Left ventricle myocardium inferior (tissue), 1 donor: ENCODE results near the gene THSD7A. TPM values are rescaled to one million over a fixed set of nuclear protein-coding genes. Genes with fewer than 3 reads are reported as not detected.
A peak's percentile ranks its signal among the peaks of the same experiment; 100 is the strongest.

Source experiments
- DNase-seq: peaks from one replicate; pipeline ENCODE4 v3.0.0-alpha.2; 2020
- H3K27ac ChIP-seq: fragments of 200-600 bp; replicated peaks from 2 replicates; pipeline ENCODE4 v1.8.0; 2021
- H3K27me3 ChIP-seq: fragments of 200-600 bp; 2 replicates; pipeline ENCODE4 v1.8.0; 2021; ENCODE audit warnings: low read depth
- H3K36me3 ChIP-seq: fragments of 200-600 bp; 2 replicates; pipeline ENCODE4 v1.8.0; 2021
- H3K4me1 ChIP-seq: fragments of 200-600 bp; 2 replicates; pipeline ENCODE4 v1.8.0; 2021
- H3K4me3 ChIP-seq: fragments of 200-600 bp; 2 replicates; pipeline ENCODE4 v1.8.0; 2021; ENCODE audit warnings: mild to moderate bottlenecking, moderate library complexity
- H3K9me3 ChIP-seq: fragments of 200-600 bp; replicated peaks from 2 replicates; pipeline ENCODE4 v1.8.0; 2021
- CTCF ChIP-seq: fragments of 200-600 bp; IDR thresholded peaks from 2 replicates; pipeline ENCODE4 v1.8.0; 2021; ENCODE audit warnings: antibody characterized with exemption, mild to moderate bottlenecking, borderline replicate concordance
- intact Hi-C: fragments of 100-400 bp; cut with micrococcal nuclease; formaldehyde crosslinking; loops from one replicate; pipeline ENCODE4 v1.11.0; 2022
- total RNA-seq: library from RNA; stranded (reverse); fragmentation: NEBNext Ultra II Directional; extraction: Animal tissue kit (Norgen Biotek cat#: 25700); gene quantifications from one replicate; pipeline ENCODE4 v1.2.1, GENCODE V29; 2021
- donor health status: DM: no; HTN: yes; CAD: no; lungs with severe emphysema.

Gene THSD7A
- total RNA-seq, 1 donor from 2014 or later = 1.6 TPM

GRCh38 chr7:11345621-11346020, 486.4 kb downstream of the THSD7A start:
- Histone ChIP-seq H3K27me3 (peaks cover 5% of the 10 kb centered on the region), H3K9me3 (peaks cover 9% of the 10 kb centered on the region), H3K27ac (no peak overlapping the region), H3K4me3 (no peak overlapping the region), H3K36me3 (no peaks in the 10 kb centered on the region), H3K4me1 (peaks cover 6% of the 10 kb centered on the region)
- TF ChIP-seq CTCF = no peak
- no peak for DNase-seq
- intact Hi-C loops = loop anchor here (10.0 kb wide), 1 partner anchor 411 kb away; no protein-coding TSS in a partner anchor

- DNase-seq = no peak
- TF ChIP-seq CTCF = peak; percentile 84
- Histone ChIP-seq H3K4me1 (peaks cover 6% of the 10 kb centered on the region), H3K27ac (no peak overlapping the region), H3K4me3 (no peak overlapping the region), H3K9me3 (peaks cover 1% of the 10 kb centered on the region), H3K36me3 (no peaks in the 10 kb centered on the region), H3K27me3 (peaks cover 5% of the 10 kb centered on the region)
- intact Hi-C loops = loop anchor here (10.0 kb wide), 1 partner anchor 409 kb away; no protein-coding TSS in a partner anchor
Measured at GRCh38 chr7:11343818-11344413, 488.1 kb downstream of the THSD7A start.

GRCh38 chr7:11343136-11343535, 488.9 kb downstream of the THSD7A start:
- no peak overlapping the region for H3K27ac ChIP-seq
- TF ChIP-seq CTCF = no peak
- intact Hi-C loops = loop anchor here (10.0 kb wide), 1 partner anchor 408 kb away; no protein-coding TSS in a partner anchor
- H3K27me3 ChIP-seq = peaks cover 5% of the 10 kb centered on the region
- peaks cover 6% of the 10 kb centered on the region for H3K4me1 ChIP-seq
- H3K36me3 ChIP-seq = no peaks in the 10 kb centered on the region
- DNase-seq = no peak
- no peaks in the 10 kb centered on the region for H3K9me3 ChIP-seq
- H3K4me3 ChIP-seq = no peak overlapping the region

GRCh38 chr7:11341285-11341944, 490.6 kb downstream of the THSD7A start:
- Histone ChIP-seq H3K27ac (no peak overlapping the region), H3K9me3 (no peaks in the 10 kb centered on the region), H3K36me3 (no peaks in the 10 kb centered on the region), H3K4me1 (peaks cover 6% of the 10 kb centered on the region), H3K4me3 (no peak overlapping the region), H3K27me3 (peaks cover 5% of the 10 kb centered on the region)
- intact Hi-C loops = loop anchor here (10.0 kb wide), 1 partner anchor 407 kb away; no protein-coding TSS in a partner anchor
- no peak for DNase-seq
- peak; percentile 54 for TF ChIP-seq CTCF

GRCh38 chr7:11336432-11336831, 495.6 kb downstream of the THSD7A start:
- DNase-seq = no peak
- intact Hi-C loops = no loop called here
- no peaks in the 10 kb centered on the region for H3K36me3 ChIP-seq
- no peak overlapping the region for H3K4me3 ChIP-seq
- H3K27me3 ChIP-seq = no peaks in the 10 kb centered on the region
- no peak overlapping the region for H3K27ac ChIP-seq
- H3K9me3 ChIP-seq = no peaks in the 10 kb centered on the region
- no peak for TF ChIP-seq CTCF
- no peaks in the 10 kb centered on the region for H3K4me1 ChIP-seq
